ENCODE measurements around the gene C15orf39.
"Not testable (repeated sequence)": the region's sequence is repeated elsewhere in the genome, so short reads cannot be mapped to it uniquely, and the experiment has no call there.

The C15orf39 gene

DNA sequence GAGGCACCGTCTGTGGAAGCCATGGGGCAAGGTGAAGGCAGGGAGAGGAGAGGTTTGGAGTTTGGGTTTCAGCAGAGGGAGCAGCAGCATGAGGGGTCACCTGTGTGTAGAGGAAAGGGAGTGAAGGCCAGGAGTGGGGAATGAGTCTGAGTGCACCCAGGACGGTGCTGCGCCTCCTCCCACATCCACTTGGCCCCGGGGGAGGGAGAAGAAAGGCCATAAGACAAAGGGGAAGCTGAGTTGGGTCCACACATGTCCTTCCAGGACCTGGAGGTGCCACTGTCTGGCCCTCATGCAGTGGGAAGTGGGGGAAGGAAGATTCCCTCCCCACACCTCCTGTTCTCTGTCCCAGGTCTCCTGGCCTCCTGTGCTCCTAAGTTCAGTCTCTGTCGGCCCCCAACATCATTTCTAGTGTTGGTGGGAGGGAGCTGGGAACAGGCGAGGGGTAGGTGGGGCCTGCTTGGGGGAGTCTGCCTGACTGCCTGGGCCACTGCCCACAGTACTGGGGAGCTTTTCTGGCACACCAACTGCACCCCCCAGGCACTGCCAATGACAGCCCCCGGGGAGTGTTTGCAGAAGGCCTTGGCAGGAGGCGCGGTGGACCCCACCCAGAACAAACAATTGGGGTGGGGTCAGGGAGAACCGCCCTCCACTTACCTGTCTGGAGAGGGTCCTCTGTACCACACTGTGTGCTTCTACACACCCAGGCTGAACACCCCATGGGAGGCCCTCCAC is 23.6 kb downstream of the C15orf39 start:
- H3K4me1 ChIP-seq (ENCODE audit: control insufficient read depth, insufficient read depth, low read length); H3K9me3 ChIP-seq (ENCODE audit: control insufficient read depth, insufficient read depth, low read length); H3K4me3 ChIP-seq (ENCODE audit: low read length); H3K36me3 ChIP-seq (ENCODE audit: control insufficient read depth, insufficient read depth, low read length); DNase-seq (ENCODE audit: low read depth, low spot score); H3K27me3 ChIP-seq (ENCODE audit: control insufficient read depth, insufficient read depth, low read length); H3K27ac ChIP-seq (ENCODE audit: low read length): not testable (repeated sequence)
- no CpG with 5 or more reads among the region's 10 CpGs for WGBS (ENCODE audit: insufficient coverage, insufficient read length)

DNA sequence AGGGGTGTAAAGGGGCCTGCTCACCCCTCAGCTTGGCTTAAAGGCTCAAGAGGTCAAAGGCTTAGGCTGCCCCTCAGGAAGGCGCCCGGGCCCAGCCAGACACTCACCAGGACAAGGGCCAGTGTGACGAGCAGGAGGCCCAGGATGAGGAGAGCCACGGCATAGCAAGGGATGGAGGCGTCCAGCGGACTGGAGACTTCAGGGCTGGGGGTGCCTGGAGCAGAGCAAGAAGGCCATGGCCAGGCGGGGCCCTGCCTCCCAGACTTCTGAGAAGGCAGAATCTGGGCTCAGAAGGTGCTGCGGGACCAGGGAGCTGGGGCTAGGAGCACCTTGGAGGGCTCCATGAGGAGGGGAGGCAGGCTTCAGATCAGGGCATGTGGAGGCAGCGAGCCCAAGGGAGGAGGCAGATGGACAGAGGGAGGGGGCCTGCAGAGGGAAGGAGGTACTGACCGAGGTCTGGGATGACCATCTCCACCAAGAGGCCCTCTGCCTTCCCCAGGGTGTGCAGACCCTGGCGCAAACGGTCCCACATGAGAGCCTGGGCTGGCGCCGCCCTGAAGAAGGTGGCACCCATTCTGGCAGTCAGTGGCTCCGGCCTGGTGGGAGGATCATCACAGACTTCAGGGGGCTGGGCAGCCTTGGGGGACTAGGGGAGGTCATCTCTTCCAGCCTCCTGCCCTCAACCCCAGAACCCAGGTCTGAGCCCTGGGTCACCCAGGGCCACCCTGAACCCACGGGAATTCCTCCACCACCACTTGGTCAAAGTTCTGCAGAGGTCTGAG is 24.5 kb downstream of the C15orf39 start:
- no peak overlapping the region for H3K27ac ChIP-seq (ENCODE audit: low read length)
- no peak for DNase-seq (ENCODE audit: low read depth, low spot score)
- no CpG with 5 or more reads among the region's 16 CpGs for WGBS (ENCODE audit: insufficient coverage, insufficient read length)

DNA sequence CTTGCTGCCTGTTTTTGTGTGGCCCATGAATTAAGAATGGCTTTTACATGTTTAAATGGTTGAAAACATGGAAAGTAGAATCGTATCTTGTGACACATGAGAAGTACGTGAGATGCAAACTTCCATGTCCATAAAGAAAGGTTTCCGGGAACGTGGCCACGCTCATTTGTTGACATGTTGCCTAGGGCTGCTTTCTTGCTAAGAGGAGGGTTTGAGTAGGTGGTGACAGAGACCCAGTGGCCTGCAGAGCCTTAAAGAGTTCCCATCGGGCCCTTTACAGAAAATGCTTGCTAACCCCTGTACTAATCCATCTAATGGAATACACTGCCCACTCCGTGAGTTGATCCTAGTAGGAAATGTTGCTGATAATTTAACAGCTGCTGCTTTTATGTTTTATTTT is 25.4 kb downstream of the C15orf39 start:
- not testable (repeated sequence) for H3K27ac ChIP-seq (ENCODE audit: low read length); H3K9me3 ChIP-seq (ENCODE audit: control insufficient read depth, insufficient read depth, low read length); H3K4me1 ChIP-seq (ENCODE audit: control insufficient read depth, insufficient read depth, low read length); H3K4me3 ChIP-seq (ENCODE audit: low read length); H3K36me3 ChIP-seq (ENCODE audit: control insufficient read depth, insufficient read depth, low read length); DNase-seq (ENCODE audit: low read depth, low spot score); H3K27me3 ChIP-seq (ENCODE audit: control insufficient read depth, insufficient read depth, low read length)
- WGBS (ENCODE audit: insufficient coverage, insufficient read length), result no CpG with 5 or more reads among the region's 7 CpGs

More for the DNA sequence above, 24.5 kb downstream of the C15orf39 start:
- Histone ChIP-seq H3K4me1 (ENCODE audit: control insufficient read depth, insufficient read depth, low read length) (no peaks in the 10 kb centered on the region; the same call in 1 of the 2 replicates), H3K27me3 (ENCODE audit: control insufficient read depth, insufficient read depth, low read length) (no peaks in the 10 kb centered on the region), H3K9me3 (ENCODE audit: control insufficient read depth, insufficient read depth, low read length) (no peaks in the 10 kb centered on the region), H3K4me3 (ENCODE audit: low read length) (no peak overlapping the region), H3K36me3 (ENCODE audit: control insufficient read depth, insufficient read depth, low read length) (no peaks in the 10 kb centered on the region)

DNA sequence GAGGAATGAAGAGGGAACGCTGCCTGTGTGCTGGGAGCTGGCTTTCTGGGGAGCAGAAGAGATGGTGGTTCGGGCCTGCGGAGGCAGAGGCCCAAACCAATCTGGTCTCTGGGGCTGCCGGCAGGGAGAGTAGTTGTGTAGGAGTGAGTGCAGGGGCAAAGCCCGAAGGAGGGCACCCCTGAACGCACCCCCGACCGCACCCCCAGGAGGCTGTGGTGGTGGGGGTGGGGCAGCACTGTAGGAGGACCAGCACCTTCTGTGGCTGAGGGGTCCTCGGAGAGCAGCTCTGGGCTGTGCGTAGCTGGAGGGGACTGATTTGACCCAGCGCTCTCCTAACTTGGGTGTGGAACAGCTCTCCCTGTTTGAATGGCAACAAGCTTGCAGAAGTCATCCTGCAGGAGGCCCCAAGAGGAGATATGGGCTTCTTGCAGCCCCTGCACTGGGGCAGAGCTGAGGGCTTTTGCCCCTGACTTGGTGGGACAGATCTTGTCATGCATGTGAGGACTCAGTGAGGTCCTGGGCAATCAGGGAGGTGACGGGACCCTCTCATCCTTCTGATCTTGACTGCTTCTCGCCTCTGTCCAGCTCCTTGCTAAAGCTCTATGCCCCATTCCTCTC is 26.1 kb downstream of the C15orf39 start:
- H3K27me3 ChIP-seq (ENCODE audit: control insufficient read depth, insufficient read depth, low read length), result no peaks in the 10 kb centered on the region

DNA sequence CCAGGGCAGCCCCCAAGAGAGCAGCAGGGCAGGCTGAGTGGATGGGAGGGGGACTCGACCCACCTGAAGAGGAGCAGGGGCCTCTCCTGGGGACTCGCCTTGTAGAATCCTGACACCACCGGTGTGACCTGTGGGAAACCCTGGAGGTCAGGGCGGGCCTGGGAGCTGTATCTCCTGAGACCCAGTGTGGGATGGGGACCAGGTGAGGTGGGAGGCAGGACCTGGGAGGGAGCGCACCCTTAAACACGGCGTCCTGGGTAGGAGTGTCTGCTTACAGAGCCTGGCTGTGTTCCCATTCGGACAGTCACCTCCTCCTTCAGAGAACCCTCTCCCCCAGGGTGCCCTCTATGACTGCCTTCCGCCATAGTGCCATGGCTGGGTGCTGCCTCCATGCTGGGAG is 27.1 kb downstream of the C15orf39 start:
- no peak overlapping the region for H3K27ac ChIP-seq (ENCODE audit: low read length)
- no peak for DNase-seq (ENCODE audit: low read depth, low spot score)
- H3K9me3 ChIP-seq (ENCODE audit: control insufficient read depth, insufficient read depth, low read length), result no peaks in the 10 kb centered on the region
- H3K36me3 ChIP-seq (ENCODE audit: control insufficient read depth, insufficient read depth, low read length), result no peaks in the 10 kb centered on the region
- no CpG with 5 or more reads among the region's 9 CpGs for WGBS (ENCODE audit: insufficient coverage, insufficient read length)
- no peaks in the 10 kb centered on the region; the same call in 1 of the 2 replicates for H3K4me1 ChIP-seq (ENCODE audit: control insufficient read depth, insufficient read depth, low read length)
- no peaks in the 10 kb centered on the region for H3K27me3 ChIP-seq (ENCODE audit: control insufficient read depth, insufficient read depth, low read length)
- no peak overlapping the region for H3K4me3 ChIP-seq (ENCODE audit: low read length)

More for the DNA sequence above, 26.1 kb downstream of the C15orf39 start:
- Histone ChIP-seq H3K4me3 (ENCODE audit: low read length) (no peak overlapping the region), H3K27ac (ENCODE audit: low read length) (no peak overlapping the region), H3K36me3 (ENCODE audit: control insufficient read depth, insufficient read depth, low read length) (no peaks in the 10 kb centered on the region), H3K9me3 (ENCODE audit: control insufficient read depth, insufficient read depth, low read length) (no peaks in the 10 kb centered on the region), H3K4me1 (ENCODE audit: control insufficient read depth, insufficient read depth, low read length) (no peaks in the 10 kb centered on the region; the same call in 1 of the 2 replicates)
- DNase-seq (ENCODE audit: low read depth, low spot score), result no peak
- WGBS (ENCODE audit: insufficient coverage, insufficient read length), result no CpG with 5 or more reads among the region's 13 CpGs

DNA sequence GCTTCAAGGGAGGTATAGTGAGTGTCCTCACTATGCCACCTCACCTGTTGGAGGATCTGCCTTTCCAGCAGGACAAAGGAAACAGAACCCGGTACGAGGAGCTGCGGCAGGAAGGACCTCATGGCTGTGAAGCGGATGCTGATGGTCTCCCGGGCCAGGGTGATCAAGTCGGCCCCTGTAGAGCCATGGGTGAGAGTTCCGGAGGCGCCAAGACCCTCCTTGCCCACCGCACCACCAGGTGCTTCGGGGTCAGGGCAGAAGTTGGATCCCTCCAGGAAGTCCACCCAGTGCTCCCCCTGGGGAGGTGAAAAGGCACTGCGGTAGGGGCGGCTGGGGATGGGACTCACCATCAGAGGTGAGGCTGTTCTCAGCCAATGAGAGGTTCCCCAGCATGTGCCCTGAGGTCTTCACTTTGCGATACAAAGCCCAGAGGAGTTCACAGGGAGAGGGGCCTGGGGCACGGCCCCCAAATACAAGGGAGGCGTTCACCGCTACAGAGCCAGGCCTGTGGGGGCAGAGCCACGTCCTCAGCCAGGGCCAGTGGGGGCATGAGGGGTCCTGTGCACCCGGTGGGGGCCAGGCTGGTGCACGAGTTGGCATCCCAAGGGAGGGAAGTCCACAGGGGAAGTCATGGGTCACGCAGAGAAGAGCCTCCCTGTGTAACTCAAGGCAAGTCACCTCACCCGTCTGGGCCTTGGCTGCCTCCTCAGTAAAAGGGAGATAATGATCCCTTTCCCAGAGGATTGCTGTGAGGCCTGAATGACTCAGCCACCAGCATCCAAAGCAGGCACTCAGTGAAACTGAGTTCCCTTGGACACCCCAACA is 27.7 kb downstream of the C15orf39 start:
- Histone ChIP-seq H3K4me3 (ENCODE audit: low read length) (no peak overlapping the region), H3K36me3 (ENCODE audit: control insufficient read depth, insufficient read depth, low read length) (no peaks in the 10 kb centered on the region), H3K27me3 (ENCODE audit: control insufficient read depth, insufficient read depth, low read length) (no peaks in the 10 kb centered on the region), H3K27ac (ENCODE audit: low read length) (no peak overlapping the region), H3K4me1 (ENCODE audit: control insufficient read depth, insufficient read depth, low read length) (no peaks in the 10 kb centered on the region; the same call in 1 of the 2 replicates), H3K9me3 (ENCODE audit: control insufficient read depth, insufficient read depth, low read length) (no peaks in the 10 kb centered on the region)
- no CpG with 5 or more reads among the region's 21 CpGs for WGBS (ENCODE audit: insufficient coverage, insufficient read length)
- no peak for DNase-seq (ENCODE audit: low read depth, low spot score)

DNA sequence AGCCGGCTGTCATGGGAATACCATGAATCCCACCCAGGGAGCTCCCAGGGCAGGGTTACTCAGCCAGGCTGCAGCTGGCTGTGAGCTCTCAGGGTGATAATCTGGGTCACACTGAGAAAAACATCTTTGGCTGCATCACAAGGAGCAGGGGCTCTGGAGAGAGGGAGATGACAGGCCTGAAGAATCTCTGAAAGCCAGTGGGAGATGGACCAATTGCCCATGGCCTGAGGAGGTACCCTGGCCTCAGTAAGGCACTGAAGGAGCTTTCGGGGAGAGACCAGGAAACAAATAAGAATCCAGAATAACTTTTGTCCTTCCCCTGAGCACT is 28.3 kb downstream of the C15orf39 start:
- no CpG with 5 or more reads among the region's 2 CpGs for WGBS (ENCODE audit: insufficient coverage, insufficient read length)
- Histone ChIP-seq H3K4me1 (ENCODE audit: control insufficient read depth, insufficient read depth, low read length) (no peaks in the 10 kb centered on the region; the same call in 1 of the 2 replicates), H3K27ac (ENCODE audit: low read length) (no peak overlapping the region), H3K9me3 (ENCODE audit: control insufficient read depth, insufficient read depth, low read length) (no peaks in the 10 kb centered on the region), H3K4me3 (ENCODE audit: low read length) (no peak overlapping the region), H3K27me3 (ENCODE audit: control insufficient read depth, insufficient read depth, low read length) (no peaks in the 10 kb centered on the region), H3K36me3 (ENCODE audit: control insufficient read depth, insufficient read depth, low read length) (no peaks in the 10 kb centered on the region)
- DNase-seq (ENCODE audit: low read depth, low spot score), result no peak

DNA sequence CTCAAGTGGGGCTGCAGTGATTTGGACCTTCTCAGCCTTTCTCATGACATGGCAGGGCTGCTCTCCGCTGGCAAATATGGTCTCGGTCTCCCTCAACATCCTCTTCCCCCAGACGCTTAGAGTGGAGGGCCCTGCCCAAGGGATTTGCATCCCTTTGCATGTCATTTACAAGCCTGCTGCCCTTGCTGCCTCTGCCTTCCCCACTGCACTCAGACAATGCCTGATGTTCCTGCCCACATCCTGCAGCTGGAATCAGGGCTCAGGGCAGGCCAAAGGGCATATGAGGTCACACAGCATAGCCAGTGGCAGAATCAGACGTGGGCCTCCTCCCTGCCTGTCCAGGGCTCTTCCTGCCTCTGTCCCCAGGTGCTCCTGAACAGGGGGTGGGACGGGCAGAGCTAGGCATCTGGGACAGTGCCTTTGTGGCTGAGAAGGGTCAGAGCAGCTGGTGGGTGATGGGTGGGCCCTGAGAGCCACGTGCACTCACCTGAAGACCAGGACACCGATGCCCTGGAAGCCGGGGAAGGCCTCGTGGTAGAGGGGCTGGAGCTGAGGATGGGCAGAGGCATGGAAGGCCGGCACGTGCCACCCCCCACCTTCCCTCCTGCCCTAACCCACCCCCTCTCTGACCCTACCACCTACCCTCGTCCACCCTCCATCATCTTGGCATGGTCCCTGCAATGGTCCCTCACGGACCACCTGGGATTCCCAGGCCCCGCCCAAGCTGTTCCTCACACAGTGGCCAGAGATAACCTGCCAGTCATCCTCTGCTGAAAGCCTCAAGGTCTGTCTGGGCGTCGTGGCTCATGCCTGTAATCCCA is 29.1 kb downstream of the C15orf39 start:
- no peaks in the 10 kb centered on the region for H3K9me3 ChIP-seq (ENCODE audit: control insufficient read depth, insufficient read depth, low read length)
- H3K4me3 ChIP-seq (ENCODE audit: low read length), result no peak overlapping the region
- no peaks in the 10 kb centered on the region for H3K36me3 ChIP-seq (ENCODE audit: control insufficient read depth, insufficient read depth, low read length)
- no peak overlapping the region for H3K27ac ChIP-seq (ENCODE audit: low read length)
- no CpG with 5 or more reads among the region's 16 CpGs for WGBS (ENCODE audit: insufficient coverage, insufficient read length)
- no peaks in the 10 kb centered on the region; the same call in 1 of the 2 replicates for H3K4me1 ChIP-seq (ENCODE audit: control insufficient read depth, insufficient read depth, low read length)
- no peak for DNase-seq (ENCODE audit: low read depth, low spot score)
- H3K27me3 ChIP-seq (ENCODE audit: control insufficient read depth, insufficient read depth, low read length), result no peaks in the 10 kb centered on the region

DNA sequence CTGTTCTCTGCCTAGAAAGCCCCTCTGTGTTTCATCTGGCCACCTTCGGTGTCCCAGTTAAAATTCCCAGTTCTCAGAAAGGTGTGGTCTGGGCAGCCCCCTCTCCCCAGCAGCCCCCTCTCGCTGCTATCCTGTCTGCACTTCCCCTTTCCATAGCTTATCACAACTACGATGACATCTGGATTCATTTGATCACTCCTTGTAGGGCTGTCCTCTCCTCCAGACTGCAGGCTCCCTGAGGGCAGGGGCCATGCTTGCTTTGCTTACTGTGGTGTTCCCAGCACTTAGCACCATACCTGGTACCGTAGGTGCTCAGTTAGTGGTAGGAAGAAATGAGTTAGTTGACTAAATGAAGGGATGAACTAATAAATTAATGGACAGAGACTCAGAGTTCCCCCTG is 30.2 kb downstream of the C15orf39 start:
- WGBS (ENCODE audit: insufficient coverage, insufficient read length), result no CpG with 5 or more reads among the region's 4 CpGs
- H3K4me3 ChIP-seq (ENCODE audit: low read length), result no peak overlapping the region
- no peaks in the 10 kb centered on the region for H3K27me3 ChIP-seq (ENCODE audit: control insufficient read depth, insufficient read depth, low read length)
- no peaks in the 10 kb centered on the region; the same call in 1 of the 2 replicates for H3K4me1 ChIP-seq (ENCODE audit: control insufficient read depth, insufficient read depth, low read length)
- H3K36me3 ChIP-seq (ENCODE audit: control insufficient read depth, insufficient read depth, low read length), result no peaks in the 10 kb centered on the region
- no peak overlapping the region for H3K27ac ChIP-seq (ENCODE audit: low read length)
- no peaks in the 10 kb centered on the region for H3K9me3 ChIP-seq (ENCODE audit: control insufficient read depth, insufficient read depth, low read length)
- no peak for DNase-seq (ENCODE audit: low read depth, low spot score)
